Fibroblast of upper back skin (primary cell): ENCODE data around the gene KRT86.

ENCODE experiments used
- DNase-seq: peaks from one replicate; pipeline ENCODE4 v3.0.0-alpha.2; 2013

KRT86 gene

DNA sequence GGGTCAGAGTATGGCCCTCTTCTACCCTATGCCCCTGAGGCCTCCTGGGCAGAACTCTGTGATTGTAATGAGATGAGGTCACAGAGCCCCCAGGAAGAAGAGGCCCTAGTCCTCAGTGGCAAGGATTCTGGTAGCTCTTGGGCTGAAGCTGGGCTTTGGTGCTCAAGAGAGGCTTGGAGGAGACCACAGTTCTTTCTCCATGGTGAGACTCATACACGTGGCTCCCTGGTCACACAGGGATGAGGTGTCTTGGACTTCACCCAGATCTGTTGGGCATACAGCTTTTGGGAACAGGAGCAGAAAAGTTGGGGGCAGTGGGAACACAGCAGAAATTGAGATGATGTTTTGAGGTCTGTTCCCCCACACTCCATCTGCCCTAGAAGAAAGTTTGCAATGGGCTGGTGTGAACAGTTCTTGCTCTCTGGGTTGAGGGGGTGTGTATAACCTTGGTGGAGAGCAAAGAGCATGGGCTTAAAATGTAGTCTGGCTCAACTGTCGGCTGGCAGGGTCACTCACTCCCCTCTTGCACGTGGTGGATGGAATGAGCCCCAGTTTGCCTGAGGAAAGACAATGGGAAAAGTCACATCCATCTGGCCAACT, at the start of gene KRT86:
TSS of gene KRT86 (plus strand) at position 125 of the 600 bp plus-strand sequence. CDS start 27,272 bp downstream, outside the sequence.
- DNase-seq = no peak

- no peak for DNase-seq
These were observed 48.7 kb upstream of the KRT86 start for GRCh38 chr12:52225752-52226151.

GRCh38 chr12:52226446-52226845, 48.0 kb upstream of the KRT86 start:
- no peak for DNase-seq

- no peak for DNase-seq
These were observed 46.8 kb upstream of the KRT86 start for GRCh38 chr12:52227606-52228166.

GRCh38 chr12:52228366-52228765, 46.1 kb upstream of the KRT86 start:
- DNase-seq = no peak

DNA sequence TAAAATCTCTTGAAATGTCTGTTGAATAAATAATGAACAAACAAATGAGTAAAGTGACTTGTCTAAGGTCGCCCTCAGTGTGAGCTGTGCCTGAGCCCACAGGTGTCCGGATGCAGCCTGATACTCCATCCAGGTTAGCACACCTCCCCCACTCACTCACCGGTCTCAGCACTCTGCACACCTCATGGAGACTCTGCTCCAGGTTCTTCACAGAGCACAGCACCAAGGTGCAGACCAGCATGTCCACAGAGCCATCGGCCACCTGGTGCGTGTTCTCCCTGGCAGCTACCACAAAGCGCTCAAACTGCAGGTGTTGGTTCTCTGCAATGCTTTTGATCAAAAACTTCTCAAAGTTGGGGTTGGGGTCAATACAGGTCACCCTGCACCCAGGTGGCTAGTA, 45.5 kb upstream of the KRT86 start:
- no peak for DNase-seq

- DNase-seq = no peak
These were observed 44.6 kb upstream of the KRT86 start for GRCh38 chr12:52229836-52230343.

DNA sequence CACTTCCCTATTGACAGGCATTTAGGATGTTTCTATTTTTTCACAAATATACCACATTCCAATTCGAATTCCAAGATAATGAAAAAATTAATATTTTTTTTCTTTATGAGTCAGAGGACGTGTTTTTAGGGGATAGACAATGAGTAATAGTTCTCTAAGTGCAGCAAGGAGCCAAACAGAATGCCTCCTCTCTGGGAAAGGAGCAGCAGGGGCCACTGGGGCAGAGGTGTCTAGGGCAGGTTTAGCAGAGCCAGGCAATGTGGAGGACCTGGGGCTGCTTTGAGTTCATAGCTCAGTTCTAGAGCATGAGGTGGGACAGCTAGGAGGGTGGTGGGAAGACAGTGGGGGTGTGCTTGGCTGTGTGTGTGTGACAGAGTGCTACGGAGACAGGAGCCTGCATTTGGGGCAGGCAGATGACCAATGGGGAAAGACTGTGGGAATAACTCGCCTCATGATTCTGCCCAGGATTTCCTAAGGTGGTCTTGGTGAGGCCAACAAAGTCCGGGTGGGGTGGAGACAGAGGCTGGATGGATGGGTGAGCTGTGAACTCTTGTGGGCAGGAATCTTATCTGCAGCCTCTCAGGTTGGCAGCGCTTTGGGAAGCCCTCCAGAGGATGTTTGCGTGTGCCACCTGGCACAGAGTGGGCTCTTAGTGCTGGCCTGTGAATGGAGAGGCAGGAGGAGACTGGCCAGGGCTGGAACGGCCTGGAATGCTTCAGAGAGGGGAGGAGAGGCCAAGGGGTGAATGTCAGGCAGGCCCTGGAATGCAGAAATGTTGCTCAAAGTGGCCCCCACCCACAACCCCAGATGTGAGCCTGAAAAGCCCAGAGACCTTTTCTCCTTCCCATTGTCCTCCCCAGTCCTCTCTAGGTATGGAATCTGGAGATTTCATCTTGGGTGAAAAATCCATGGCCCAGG, 43.8 kb upstream of the KRT86 start:
- DNase-seq = peak; percentile 89

DNA sequence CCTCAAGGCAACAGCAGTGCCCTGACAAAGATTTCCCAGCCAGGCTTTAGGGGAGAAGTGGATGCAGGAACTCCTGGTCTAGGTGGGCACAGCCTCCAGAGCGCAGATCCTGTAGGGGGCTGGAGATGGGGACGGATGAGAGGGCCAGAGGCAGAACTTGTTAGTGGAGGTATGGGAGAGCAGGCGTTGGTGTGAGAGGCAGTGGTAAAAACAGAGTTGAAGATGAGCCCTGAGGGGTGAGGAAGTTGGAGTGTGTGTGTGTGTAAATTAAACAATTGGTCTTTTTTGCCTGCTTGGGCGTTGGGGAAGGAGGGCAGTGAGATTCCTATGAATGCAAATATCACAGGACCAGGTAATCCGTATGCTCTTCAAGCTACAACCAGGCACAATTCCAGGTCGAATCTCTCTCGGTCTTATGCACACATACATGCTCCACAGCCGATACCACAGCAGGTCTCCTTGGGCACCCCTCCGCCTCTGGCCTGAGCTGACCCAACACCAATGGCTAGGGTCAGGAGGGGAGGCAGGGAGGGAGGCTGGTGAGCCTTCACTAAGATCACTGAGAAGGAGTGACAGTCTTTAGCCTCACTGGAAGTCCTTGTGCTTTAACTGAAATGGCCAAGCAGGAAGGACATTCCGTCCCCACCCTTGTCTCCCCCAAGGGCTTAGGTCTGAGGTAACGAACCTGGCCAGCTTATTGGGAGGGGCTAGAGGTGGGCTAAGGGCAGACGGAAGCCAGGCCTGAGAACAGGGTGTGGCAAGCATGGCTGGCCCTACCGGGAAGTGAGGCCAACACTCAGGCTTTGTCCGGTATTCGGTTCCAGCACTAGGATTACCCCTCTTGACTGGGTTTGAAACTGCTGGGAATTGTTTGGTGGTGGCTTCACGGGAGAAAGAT, 42.9 kb upstream of the KRT86 start:
- DNase-seq = no peak

GRCh38 chr12:52232203-52232673, 42.2 kb upstream of the KRT86 start:
- no peak for DNase-seq

GRCh38 chr12:52232674-52233461, 41.6 kb upstream of the KRT86 start, which contains the start of gene KRT7:
Gene KRT7, plus strand, starts transcription at chr12:52233243. Its CDS starts 54 bp downstream, at chr12:52233297.
- DNase-seq = peak; percentile 49

- DNase-seq = no peak
These were observed 40.8 kb upstream of the KRT86 start for GRCh38 chr12:52233462-52234207.

DNA sequence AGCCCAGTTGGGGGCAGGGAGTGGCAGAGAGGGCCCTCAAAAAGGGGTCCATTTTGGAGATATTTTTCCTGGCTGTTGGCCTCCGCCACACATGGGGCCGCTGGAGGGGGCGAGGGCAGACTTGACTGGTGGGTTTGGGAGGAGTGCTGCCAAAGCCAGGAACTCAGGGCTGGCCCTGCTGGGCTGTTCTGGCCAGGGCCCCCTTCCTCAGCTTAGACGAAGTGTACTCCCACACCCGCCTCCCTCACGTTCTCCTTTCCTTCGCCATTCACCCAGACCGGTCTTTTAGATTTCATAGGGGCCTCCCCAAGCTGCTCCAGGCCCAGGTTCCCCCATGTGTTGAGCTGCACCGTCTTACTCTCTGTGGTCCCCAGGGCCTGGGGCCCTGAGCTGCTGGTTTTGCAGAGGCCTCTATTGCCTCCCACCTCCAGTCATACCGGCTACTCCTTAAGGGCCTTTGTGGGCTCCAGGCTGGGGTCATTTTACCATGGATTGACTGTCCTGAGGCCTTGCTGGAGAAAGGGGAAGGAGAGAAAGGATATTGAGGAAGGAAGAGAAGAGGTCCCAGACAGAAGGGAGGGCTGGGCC, 40.1 kb upstream of the KRT86 start:
- DNase-seq = no peak

DNA sequence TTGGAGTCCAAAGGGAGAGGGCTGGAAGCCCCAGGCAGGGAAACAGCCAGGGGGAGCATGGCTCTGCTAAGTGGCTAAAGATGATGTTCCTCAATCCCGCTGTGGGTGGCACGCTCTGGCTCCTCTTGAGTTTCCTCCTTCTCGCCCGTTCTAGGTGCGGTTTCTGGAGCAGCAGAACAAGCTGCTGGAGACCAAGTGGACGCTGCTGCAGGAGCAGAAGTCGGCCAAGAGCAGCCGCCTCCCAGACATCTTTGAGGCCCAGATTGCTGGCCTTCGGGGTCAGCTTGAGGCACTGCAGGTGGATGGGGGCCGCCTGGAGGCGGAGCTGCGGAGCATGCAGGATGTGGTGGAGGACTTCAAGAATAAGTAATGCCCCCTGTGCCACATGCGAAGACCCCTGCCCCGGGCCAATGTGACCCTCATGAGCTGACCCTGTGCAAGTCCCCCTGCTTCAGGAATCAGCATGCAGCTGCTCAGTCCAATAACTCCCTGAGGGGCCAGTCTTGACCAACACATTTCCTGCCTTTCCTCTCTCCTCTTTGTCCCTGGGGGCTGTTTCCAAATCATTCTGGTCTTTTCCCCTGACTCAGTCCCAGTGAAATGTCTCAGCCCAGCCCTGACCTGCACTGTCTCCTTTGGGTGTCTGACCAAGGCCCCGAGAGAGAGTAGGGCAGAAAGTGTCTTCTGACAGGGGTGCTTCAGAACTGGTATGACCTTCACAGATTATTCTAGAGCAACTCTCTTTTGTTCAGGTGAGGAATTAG, 39.3 kb upstream of the KRT86 start:
- DNase-seq = no peak

DNA sequence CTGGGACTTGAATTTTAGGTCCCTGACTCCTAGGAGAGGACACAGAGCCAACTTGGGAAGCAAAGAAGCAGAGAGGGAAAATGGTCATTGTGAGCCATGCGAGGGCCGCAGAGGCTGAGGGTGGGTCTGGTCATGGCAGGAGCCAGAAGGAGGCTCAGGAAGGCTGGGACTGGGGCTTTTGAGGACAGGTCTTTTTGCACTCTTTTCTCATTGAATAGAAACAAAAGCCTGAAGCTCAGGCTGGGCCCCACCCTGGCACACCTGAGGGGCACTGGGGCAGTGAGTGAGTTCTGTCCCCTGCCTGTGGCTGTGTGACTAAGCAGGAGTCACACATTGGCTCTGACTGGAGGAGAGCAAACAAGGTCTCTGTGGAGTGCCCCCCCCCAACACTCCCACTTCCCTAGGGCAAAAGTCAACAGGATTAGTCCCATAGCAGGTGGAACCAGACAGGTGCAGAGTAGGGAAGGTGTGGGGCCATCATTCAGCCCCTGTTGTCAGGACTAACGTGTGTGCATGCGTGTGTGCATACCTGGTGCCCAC, 38.6 kb upstream of the KRT86 start:
- DNase-seq = no peak

DNA sequence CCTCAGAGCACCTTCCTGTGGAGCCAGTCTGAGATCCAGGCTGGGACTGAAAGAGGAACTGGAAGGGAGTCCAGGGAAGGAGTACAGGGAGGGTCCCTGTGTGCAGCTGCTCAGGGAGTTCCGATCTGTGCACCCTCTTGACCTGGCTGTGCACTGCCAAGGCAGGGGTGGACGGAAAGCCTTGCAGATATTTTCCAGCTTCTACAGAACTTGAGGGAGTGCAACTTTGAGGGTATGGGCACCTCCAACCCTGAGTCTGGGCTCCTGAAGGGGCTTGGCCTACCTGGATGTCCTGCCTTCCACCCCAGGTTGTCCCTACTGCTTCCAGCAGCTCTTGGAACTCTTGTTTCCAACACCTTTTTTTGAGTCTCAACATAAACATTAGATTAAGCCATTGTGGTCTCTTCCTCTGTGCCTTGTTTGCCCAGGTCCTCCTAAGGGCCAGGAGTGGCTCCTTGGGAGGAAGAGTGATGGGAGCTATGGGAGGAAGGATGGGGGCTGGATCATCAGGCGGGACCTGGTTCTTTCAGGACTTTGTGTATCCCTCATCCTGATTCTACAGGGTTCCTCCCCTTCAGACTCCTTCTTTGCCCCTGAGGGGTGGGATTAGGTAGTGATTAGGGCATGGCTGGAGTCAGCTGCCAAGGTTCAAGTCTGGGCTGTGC, 37.9 kb upstream of the KRT86 start:
- DNase-seq = no peak

DNA sequence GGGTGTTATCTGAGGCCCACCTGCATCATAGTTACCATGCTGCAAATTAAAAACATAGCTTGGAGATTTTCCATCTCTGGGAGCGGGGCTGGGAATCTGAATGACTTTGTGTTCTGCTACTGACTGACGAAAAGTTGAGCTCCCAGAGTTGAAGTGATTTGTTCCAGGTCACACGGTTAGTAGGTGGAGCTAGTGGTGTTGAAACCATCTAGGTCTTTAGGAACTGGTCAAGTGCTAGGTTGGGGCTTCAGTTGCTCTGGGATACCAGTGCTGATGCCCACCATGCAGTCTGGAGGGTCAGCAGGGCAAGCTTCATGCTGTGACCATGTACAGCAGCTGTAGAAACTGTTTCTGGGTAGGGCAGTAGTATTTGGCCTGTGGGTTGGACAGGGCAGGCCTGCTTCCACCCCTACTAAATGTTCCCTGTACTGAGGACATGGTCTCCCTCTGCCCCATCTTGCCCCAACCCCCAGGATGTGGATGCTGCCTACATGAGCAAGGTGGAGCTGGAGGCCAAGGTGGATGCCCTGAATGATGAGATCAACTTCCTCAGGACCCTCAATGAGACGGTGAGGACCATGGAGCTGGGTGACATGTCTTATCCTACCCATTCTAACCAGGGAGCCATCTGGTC, 36.1 kb upstream of the KRT86 start:
- no peak for DNase-seq
